Measurements from ENCODE around the gene KRT28.

- no peak for TF ChIP-seq CTCF (IDR thresholded peaks at IDR 0.05 in 4 of 5, conservative IDR thresholded peaks at IDR 0.05 in 1 of 5)
- TF ChIP-seq POLR2A (IDR thresholded peaks at IDR 0.05), result no peak
These were observed 16.8 kb upstream of the KRT28 start for GRCh38 chr17:40816569-40816968.
